Non-pigmented ciliary epithelial cell (primary cell): Measurements from ENCODE around the gene PRKG1.
A peak's percentile ranks its signal among the peaks of the same experiment; 100 is the strongest.

Source experiments
- DNase-seq: peaks from one replicate; pipeline ENCODE4 v3.0.0-alpha.2; 2010; ENCODE audit warnings: low read depth

Gene PRKG1

DNA sequence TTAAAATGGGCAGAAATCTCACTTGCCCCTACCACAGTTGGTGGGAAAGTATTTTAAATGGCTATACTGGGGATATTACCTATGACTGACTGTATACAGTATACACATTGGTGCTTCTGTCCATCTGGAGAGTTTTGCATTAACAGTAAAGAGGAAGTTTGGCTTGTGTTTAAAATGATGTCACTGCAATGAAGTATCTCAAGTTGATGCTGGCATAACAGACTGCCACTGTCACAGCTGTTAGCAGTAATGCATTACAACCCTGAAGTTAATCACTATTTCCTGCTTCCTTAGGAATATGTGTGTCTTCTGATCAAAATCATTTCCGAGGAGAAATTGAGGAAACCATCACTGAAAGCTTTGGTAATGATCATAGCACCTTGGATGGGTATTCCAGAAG, 1241.7 kb downstream of the PRKG1 start:
- no peak for DNase-seq

DNA sequence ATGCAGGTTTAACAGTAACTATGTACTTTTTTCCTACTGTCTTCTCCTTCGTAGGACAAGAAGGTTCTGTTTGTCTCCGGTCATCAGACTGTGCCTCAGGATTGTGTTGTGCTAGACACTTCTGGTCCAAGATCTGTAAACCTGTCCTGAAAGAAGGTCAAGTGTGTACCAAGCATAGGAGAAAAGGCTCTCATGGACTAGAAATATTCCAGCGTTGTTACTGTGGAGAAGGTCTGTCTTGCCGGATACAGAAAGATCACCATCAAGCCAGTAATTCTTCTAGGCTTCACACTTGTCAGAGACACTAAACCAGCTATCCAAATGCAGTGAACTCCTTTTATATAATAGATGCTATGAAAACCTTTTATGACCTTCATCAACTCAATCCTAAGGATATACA, 1242.2 kb downstream of the PRKG1 start:
- no peak for DNase-seq

DNA sequence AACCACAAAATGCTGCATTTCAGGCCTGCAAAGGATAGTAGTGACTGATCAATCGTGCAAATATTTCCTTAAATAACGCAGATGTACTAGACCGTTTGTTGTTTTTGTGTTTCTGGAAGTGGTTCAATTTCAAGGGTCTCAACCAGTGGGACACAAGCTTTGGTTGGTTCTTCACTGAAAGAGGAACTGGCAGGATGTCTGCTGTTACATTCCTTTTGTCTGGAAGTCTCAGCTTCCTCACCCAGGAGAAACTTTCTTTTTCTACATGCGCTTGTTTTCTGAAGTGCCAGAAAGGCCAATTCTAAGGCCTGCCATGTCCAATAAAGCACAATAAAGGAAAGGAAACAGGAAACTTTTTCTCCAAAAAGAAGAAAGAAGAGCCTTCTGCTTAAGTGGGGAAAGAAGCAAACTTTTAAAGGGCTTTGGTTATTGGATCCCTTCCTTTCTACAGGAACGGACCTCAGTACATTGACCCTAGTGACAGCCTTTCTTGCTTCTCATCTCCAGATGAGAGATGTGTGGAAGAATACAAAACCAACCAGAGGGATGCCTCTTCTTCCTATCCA, 1243.9 kb downstream of the PRKG1 start:
- peak; percentile 55 for DNase-seq

DNA sequence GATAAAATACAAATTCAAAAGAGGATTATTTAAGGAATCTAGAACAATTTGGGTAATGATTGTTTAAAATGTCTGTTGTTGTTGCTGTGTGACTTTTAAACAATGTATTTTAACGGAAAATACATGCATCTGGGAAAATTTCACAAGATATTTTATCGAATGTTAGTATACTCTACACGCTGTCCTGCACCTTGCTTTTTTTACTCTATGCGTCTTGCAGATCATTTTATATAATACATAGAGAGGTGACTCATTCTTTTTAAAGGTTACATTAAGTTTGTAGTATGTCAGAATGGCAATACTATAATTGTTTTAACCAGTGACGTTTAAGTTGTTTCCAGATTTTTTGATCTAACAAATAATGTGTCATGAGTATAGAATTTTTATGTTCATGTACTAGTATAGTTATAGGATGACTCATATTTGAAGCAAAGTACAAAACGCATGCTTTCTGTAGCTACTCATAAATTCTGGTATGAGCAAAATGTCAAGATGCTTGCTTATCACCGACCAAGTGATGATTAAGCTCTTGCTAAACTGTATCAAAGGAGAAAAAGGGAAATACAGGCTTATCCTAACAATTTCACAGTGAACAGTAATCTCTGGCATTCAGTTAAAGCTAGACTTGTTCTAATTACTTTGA, 1244.7 kb downstream of the PRKG1 start:
- peak; percentile 98 for DNase-seq

DNA sequence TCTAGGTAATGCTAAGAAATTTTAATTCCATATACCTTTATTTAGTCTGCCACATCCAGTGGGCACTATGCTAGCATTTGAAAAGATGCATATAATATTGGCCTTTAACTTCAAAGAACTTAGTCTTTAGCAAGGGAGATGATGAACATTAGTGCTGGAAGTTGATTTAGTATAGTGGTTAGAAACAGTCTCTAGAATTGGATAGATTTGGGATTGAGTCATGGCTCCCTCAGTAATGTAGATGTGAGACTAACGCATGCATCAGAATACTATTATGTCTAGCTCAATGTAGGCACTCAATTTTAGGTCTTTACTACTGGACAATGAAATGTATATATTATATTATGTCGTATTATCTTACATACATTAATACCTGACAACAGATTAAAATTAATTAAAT, 1245.6 kb downstream of the PRKG1 start:
- DNase-seq, result no peak

DNA sequence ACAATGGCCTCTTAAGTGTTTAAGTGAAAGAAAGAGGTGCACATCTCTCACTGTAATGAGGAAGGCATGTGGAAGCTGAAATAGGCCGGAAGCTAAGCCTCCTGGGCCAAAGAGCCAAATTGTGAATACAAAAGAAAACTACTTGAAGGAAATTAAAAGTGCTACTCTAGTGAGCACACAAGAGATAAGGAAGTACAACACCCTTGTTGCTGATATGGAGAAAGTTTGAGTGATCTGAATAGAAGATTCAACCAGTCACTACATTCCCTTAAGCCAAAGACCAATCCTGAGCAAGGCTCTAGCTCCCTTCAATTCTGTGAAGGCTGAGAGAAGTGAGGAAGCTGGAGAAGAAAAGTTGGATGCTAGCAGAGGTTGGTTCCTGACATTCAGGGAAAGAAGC, 1248.0 kb downstream of the PRKG1 start:
- no peak for DNase-seq

DNA sequence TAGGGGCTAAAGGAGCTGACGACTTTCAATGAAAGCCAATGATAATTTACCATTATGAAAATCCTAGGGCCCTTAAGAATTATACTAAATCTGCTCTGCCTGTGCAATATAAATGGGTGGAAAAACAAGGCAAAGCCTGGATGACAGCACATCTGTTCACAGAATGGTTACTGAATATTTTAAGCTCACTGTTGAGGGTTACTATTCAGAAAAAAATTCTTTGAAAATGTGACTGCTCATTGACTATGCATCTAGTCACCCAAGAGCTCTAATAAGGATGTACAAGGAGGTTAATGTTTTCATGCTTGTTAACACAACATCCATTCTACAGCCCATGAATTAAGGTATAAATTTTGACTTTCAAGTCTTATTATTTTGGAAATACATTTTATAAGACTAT, 1248.6 kb downstream of the PRKG1 start:
- no peak for DNase-seq

DNA sequence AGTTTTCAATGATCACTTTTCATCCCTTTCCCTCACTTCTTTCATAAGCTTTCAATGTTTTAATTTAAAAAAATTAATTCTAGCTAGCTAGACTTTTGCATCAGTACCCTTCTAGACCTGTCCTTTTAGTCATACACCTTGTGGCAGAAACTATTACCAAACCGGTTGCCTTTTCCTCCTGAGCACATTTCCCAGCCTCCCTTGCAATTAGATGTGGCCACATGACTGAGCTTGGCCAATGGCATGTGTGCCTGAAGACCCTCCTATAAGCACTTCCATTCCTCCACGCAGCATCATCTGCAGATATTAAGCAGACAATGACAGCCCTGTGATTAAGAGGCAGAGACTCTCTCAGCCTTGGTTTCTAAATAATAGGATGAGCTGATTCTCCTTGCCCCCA, 1252.1 kb downstream of the PRKG1 start:
- no peak for DNase-seq

DNA sequence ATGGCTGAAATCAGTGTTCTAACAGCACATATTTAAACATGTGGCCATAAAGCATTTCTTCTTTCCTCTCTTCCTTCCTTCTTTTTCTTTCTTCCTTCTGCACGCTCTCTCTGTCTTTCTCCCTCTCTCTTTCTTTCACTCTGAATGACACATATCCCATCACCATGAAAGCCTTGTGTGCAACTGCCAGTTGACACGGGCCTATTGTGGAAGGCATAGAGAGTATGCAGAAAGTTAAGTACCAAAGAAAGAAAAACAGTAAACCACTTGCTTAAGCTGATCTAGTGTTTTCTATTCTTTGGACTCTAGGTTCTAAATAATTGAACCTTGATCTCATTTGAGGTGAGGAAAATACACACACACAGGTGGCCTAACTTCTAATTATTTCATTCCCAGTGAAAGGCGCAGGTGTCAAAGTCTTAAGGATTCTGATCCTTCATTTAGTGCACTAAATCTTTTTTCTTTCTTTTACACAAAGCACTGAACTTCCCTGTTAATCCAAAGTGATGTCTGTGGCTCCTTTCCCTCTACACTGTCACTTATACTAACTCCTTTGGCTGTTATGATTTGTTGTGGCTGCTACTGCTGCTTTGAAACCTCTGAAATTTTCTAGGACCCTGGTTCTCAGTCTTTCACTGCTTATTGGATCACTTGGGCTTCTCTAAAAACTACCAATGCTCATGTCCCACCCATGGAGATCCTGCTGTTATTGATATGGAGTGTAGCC, 1257.5 kb downstream of the PRKG1 start:
- DNase-seq, result no peak

DNA sequence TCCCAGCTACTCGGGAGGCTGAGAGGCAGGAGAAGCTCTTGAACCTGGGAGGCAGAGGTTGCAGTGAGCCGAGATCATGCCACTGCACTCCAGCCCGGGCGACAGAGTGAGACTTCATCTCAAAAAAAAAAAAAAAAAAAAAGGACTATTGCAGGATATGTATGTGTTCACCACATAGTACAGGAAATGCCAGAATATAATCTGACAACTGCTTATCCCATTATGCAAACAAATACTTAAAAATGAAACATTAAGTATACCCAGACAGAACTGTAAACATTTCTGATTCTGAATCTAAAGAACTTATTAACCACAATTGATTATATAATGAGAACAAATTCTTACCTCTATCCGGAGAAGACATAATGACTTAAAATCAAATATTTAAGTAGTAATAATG, 1258.5 kb downstream of the PRKG1 start:
- DNase-seq, result no peak

DNA sequence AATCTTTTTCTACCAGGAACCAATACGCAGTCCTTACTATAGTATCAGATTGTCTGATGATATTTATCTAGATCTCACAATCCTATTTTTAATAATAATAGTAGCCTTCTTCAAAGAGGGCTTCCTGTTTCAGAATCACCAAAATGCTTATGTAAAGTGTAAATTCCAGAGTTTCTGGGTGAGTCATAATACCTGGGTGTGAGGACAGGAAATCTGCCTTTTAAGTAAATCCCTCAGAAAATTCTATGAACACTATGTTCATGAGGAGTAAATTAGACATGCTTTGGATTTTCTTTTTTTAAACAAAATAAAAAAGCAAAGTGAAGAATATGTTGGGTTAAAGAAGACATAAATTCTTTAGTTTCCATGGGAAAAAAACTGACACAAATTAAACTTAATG, 1260.3 kb downstream of the PRKG1 start:
- DNase-seq, result no peak

DNA sequence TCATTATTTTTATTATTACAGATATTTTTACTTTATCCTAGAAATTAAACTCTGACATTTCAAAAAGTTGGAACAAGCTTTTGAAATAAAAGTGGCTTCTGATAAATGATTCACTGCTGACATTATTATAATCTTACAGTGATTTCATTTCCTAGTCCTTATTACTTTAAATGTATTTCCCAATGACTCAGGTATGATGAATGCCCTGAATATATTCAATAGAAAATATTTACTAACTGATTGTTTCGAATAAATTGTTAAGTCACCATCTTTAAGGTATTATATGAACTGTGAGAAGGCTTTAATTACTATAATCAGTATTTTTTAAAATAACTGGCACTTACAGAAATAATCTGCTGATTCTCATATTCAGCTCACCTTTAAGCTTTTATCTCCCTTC, 1261.4 kb downstream of the PRKG1 start:
- DNase-seq, result no peak

DNA sequence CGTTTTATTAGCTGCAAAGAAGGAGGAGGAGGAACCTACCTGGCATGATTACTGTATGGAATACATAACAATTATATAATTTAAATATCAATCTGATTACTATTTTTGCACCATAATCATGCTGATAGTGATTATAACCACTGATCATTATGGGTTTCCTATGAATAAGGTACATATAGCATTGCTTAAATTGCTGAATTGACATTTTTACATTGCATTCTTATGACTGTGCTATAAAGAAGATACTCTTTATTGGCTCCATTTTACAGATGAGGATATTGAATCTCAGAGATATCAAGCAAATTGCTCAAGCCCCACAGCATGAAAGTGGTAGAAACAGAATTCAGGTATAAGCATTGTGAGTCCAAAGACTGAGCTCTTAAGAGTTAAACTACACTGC, 1262.9 kb downstream of the PRKG1 start:
- no peak for DNase-seq

DNA sequence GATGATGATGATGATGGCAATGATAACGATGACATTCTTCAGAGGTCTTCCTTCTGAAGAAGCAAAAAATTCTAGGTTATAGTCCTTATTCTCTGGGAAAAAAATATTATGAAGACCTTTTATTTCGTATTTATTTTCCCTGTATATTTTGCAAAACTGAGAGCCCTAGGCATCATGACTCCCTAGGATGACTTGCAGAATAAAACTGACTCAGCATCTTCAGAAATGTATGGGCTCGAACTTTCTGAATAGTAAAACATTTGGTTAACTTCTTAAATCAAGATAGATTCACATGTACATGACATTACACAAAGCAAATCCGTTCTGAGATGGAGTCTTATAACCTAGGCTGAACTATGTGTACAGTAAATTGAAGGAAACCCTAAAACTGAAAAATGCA, 1269.2 kb downstream of the PRKG1 start:
- no peak for DNase-seq

DNA sequence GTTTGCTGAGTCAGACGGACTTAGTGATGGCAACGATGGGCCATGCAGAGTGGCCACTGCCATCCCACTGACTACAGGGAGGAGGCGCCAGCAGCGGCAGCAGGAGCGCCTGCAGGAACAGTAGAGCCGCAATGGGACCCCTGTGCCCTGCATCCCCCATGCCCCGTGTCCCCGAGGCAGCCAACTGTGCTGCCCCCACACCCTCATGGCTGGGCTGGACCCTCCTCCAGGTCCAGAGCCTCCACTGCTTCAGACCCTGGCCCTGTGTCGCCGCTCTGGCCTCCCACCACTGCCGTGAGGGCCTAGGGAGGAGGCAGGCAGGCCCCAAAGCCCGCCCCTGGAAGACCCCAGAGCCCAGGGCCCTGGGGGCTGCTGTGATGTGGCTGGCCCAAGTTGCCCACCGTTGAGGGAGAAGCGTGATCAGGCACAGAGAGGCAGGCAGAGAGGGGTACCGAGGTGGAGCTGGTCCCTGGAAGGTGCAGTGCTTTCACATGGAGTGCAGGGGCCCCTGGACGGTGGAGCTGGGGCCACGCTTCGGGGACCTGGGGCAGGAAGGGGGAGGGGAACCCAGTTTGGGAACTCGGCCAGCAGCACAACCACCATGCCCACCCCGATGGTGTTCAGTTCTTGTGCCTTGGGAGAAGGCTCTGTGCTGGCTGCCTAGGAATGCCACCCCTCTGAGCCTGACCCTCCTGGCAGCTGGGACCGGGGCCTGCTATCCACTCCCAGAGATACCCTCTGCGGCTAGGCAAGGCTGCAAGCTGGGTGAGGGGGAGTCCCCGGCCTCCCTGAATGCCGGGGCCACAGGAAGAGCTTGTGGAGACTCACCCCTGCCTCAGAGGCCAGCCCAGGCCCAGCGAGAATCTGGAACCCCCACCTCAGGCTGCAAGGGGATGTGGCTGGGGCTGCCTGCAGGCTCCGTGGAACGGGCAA, 1272.4 kb downstream of the PRKG1 start:
- DNase-seq, result no peak

DNA sequence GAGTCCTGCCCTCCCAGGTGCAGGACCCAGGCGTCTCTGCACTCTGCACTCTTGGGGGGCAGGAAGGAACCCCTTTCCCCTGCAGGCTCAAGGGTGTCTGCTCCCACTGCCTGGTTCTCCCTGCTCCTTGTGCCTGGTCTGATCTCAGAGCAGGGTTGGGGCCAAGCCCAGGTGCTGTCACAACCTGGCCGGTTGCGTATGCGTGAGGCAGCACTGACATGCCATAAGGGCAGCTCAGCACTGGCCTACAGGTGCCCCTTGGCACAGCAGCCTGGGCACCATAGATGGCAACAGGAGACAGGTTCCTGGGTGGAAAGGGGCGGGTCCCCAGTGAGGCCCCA, 1273.0 kb downstream of the PRKG1 start:
- no peak for DNase-seq
